ENCODE data around the gene KIAA0513.
A peak's percentile ranks its signal among the peaks of the same experiment; 100 is the strongest.

The KIAA0513 gene

DNA sequence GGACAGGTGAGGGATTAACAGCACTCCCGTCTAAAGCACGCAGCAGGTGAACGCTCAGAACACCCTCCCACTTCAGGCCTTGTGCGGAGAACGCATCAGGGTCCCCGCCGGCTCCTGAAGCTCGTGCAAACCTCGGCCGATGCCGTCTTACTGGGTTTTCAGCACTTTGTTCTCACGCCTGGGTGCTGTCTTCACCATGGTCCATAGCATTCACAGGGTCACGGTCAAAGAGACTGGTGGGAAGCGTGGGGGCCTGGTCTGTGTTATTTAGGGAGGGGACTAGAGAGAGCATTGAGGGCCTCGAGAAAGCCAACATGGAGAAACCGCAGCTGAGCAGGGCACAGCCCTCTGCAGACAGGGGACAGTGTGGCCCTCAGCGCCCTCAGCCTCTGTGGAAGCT, 58.1 kb downstream of the KIAA0513 start:
- no peak for DNase-seq (ENCODE audit: extremely low read depth in 1 of 2, low read depth in 1 of 2)

GRCh38 chr16:85086347-85087291, 59.0 kb downstream of the KIAA0513 start:
- peak; percentile 38 to 59 for DNase-seq (ENCODE audit: extremely low read depth in 1 of 2, low read depth in 1 of 2)

DNA sequence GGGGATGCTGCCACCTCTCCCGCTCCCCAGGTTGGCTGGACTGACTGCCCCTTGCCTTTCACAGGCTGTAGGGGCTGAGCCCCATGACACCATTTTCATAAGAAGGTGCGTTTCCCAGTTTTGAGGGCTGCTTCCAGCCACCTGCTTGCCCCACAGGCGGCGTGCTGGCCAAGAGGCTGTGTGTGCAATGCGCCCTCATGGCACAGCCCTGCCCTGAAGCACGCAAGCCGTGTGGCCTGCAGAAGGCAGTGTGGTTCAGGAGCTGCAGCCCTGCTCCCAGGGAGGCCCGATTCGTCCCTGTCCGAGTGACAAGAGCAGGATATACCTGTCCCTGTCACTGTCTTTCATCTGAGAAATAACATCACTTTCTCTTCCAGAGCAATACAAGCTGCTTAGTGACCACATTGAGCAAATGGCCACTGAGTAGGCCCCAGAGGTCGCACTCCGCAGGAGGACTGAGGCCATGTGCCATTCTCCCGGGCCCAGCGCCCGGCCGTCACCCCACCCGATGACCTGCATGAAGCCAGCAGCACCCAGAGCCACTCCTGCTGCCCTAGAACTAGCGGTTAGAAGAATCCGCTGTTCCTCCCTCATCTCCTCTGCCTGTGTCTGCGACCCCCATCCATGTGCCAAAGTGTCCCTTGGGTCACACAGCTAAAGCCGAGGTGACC, 60.4 kb downstream of the KIAA0513 start:
- DNase-seq (ENCODE audit: extremely low read depth in 1 of 2, low read depth in 1 of 2) = no peak

- no peak for DNase-seq (ENCODE audit: extremely low read depth in 1 of 2, low read depth in 1 of 2)
Measured at GRCh38 chr16:85088570-85089199, 61.1 kb downstream of the KIAA0513 start.

DNA sequence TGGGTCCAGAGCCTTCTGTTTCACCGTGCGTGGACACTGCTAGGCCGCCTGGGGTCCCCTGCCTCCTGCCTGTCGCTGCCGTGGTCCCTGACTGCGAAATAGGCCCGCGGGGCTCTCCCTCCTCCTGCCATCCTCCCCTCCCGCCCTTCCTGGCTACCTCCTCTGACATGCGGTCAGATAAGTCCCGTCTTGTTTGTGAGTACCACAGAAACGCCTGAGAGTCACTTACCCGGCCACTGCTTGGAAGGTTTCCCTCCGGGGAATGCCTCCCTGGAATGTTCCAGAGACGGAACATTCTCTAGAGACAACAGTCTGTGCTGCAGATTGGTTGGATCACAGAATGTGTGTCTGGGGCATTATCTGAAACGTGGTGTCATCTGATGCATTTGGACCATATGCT, 61.9 kb downstream of the KIAA0513 start:
- DNase-seq (ENCODE audit: extremely low read depth in 1 of 2, low read depth in 1 of 2) = no peak

GRCh38 chr16:85090181-85090580, 62.6 kb downstream of the KIAA0513 start:
- no peak for DNase-seq (ENCODE audit: extremely low read depth in 1 of 2, low read depth in 1 of 2)

GRCh38 chr16:85090873-85091521, 63.4 kb downstream of the KIAA0513 start:
- no peak for DNase-seq (ENCODE audit: extremely low read depth in 1 of 2, low read depth in 1 of 2)

- no peak for DNase-seq (ENCODE audit: extremely low read depth in 1 of 2, low read depth in 1 of 2)
Measured at GRCh38 chr16:85091522-85091910, 63.9 kb downstream of the KIAA0513 start.

DNA sequence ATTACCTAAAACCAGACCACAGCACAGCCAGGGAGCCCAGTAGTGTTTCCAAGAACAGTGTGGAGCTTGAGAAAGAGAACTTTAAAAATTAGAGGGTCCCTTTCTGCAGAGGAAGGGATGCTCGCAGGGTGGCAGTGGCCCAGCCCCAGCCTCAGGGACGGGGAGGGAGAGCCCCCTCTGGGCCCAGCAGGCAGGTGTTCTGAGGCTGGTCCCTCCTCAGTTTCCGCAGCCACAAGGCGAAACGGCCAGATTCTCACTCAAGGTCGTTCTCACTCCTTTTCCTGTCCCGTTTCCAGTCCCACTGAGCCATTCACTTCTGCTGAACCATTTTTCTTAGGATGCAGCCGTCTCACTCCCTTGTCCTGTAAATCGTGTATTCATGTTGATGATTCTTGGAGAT, 64.7 kb downstream of the KIAA0513 start:
- no peak for DNase-seq (ENCODE audit: extremely low read depth in 1 of 2, low read depth in 1 of 2)

- no peak for DNase-seq (ENCODE audit: extremely low read depth in 1 of 2, low read depth in 1 of 2)
Measured at GRCh38 chr16:85092851-85093250, 65.3 kb downstream of the KIAA0513 start.

DNA sequence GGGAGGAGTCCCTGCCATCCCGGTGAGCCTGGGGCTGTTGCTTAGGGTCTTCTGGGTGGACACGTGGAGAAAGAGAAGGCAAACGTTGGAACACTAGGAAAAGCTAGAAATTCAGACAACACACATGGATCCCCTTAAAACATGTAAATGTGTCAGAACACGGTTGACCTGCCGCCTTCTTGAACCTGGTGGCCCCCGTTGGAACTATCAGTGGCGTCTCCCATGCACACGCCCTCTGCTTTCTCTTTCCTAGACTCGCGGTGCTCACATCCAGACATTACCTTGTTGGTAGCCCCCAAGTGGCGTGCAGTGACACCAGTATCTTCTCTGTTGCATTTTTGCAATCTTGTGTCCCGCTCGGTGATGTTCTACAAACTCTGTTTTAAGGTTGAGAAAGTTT, 66.1 kb downstream of the KIAA0513 start:
- DNase-seq (ENCODE audit: extremely low read depth in 1 of 2, low read depth in 1 of 2) = no peak

GRCh38 chr16:85094176-85094805, 66.7 kb downstream of the KIAA0513 start:
- no peak for DNase-seq (ENCODE audit: extremely low read depth in 1 of 2, low read depth in 1 of 2)

DNA sequence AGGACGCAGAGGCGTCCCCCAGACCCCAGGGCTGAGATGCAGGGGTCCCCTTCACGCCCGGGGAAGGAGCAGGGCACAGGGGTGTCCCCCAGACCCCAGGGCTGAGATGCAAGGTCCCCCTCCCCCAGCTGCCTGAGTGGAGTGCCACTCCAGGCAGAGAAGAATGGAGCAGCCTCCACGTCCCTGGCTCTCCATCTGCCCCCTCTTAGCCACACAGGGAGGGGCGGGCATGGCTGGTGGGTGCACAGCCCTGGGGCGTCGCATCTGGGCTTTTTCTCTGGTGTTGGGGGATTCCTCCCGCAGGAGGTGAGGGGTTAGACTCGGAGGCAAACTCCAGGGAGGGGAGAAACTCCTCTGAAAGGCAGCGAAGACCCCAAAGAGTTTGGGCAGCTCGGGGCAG, 67.2 kb downstream of the KIAA0513 start:
- DNase-seq (ENCODE audit: extremely low read depth in 1 of 2, low read depth in 1 of 2) = no peak

- no peak for DNase-seq (ENCODE audit: extremely low read depth in 1 of 2, low read depth in 1 of 2)
Measured at GRCh38 chr16:85096921-85097320, 69.3 kb downstream of the KIAA0513 start.

GRCh38 chr16:85098565-85098964, 71.0 kb downstream of the KIAA0513 start:
- DNase-seq (ENCODE audit: extremely low read depth in 1 of 2, low read depth in 1 of 2) = no peak

GRCh38 chr16:85100265-85100664, 72.7 kb downstream of the KIAA0513 start:
- no peak for DNase-seq (ENCODE audit: extremely low read depth in 1 of 2, low read depth in 1 of 2)

DNA sequence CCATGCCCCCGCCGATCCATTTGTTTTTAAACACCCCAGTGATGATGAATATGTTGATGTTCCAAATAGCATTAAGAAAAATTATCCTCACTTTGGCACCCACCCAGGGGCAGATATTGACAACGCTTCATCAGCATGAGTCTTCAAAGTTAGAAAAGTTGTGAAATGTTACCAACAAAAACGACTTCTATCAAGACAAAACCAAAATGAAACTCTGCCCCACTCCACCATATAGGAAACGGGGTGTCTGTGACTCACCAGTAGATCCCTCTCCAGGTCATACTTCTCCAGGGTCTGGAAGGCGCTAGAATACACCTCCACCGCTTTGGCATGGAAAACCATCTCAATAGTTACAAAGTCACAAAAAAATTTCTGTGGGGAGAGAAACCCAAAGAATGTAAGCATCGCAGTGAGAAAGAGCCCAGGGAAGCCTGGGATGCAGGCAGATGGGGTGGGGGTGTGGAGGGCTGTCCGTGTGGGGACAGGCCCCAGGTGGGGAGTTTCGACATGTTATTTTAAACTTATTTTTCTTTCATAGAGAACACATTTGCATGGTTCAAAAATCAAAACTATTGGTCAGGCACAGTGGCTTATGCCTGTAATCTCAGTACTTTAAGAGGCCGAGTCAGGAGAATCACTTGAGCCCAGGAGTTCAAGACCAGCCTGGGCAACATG, 74.5 kb downstream of the KIAA0513 start:
- DNase-seq (ENCODE audit: extremely low read depth in 1 of 2, low read depth in 1 of 2) = no peak

GRCh38 chr16:85103114-85104079, 75.8 kb downstream of the KIAA0513 start:
- no peak for DNase-seq (ENCODE audit: extremely low read depth in 1 of 2, low read depth in 1 of 2)

- DNase-seq (ENCODE audit: extremely low read depth in 1 of 2, low read depth in 1 of 2) = no peak
Measured at GRCh38 chr16:85104147-85104546, 76.6 kb downstream of the KIAA0513 start.
